ENCODE results near the gene GRN. TPM values are rescaled to one million over a fixed set of nuclear protein-coding genes. Genes with fewer than 3 reads are reported as not detected.

The GRN gene
- total and polyA plus RNA-seq, 2 of the 13 experiments (the other 11 are each of a cell fraction or from before 2014, with no cell fraction given) = 86.6 to 143 TPM

DNA sequence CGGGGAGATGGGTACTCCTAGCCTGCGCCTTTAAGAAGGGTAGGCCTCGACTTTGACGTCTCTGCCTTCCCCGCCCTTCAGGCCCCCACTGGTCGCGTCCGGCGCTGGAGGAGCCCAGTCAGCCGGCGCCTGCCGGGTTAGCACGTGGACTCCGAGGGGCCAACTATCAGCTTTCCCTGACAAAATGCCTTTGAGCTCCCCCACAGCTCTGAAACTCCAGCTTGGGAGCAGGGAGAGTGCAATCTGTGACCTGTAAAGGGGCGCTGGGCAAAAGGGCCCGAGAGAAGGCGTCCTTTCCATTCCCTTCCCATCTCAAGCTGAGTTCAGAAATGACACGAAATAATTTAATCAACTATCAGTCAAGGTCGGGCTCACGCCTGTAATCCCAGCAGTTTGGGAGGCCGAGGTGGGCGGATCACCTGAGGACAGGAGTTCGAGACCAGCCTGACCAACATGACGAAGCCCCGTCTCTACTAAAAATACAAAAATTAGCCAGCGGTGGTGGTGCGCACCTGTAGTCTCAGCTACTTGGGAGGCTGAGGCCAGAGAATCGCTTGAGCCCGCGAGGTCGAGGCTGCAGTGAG lies 18.1 kb upstream of the GRN start (continued):
- TF ChIP-seq, protein P1, sequence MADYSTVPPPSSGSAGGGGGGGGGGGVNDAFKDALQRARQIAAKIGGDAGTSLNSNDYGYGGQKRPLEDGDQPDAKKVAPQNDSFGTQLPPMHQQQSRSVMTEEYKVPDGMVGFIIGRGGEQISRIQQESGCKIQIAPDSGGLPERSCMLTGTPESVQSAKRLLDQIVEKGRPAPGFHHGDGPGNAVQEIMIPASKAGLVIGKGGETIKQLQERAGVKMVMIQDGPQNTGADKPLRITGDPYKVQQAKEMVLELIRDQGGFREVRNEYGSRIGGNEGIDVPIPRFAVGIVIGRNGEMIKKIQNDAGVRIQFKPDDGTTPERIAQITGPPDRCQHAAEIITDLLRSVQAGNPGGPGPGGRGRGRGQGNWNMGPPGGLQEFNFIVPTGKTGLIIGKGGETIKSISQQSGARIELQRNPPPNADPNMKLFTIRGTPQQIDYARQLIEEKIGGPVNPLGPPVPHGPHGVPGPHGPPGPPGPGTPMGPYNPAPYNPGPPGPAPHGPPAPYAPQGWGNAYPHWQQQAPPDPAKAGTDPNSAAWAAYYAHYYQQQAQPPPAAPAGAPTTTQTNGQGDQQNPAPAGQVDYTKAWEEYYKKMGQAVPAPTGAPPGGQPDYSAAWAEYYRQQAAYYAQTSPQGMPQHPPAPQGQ (CRISPR knock-in tag; IDR thresholded peaks at IDR 0.05; ENCODE audit: borderline replicate concordance) = no peak
- TF ChIP-seq MAZ (IDR thresholded peaks at IDR 0.05; ENCODE audit: borderline replicate concordance, low read depth, low read length) (peak; percentile 94), MAZ (CRISPR knock-in tag; IDR thresholded peaks at IDR 0.05; ENCODE audit: low read depth) (peak; percentile 95), POLR2A (IDR thresholded peaks at IDR 0.05; ENCODE audit: insufficient read depth in 1 of 2, low read depth in 2 of 2, low read length in 2 of 2) (no peak), ZNF616 (CRISPR knock-in tag; IDR thresholded peaks at IDR 0.05; ENCODE audit: low read depth) (no peak), SCMH1 (CRISPR knock-in tag; IDR thresholded peaks at IDR 0.05; ENCODE audit: borderline replicate concordance) (no peak), ZNF468 (CRISPR knock-in tag; IDR thresholded peaks at IDR 0.05) (no peak), HNF4G (IDR thresholded peaks at IDR 0.05; ENCODE audit: borderline replicate concordance, low read depth, low read length) (peak; percentile 21; the same call in 1 of the 2 replicates), HNF4G (CRISPR knock-in tag; IDR thresholded peaks at IDR 0.05; ENCODE audit: borderline replicate concordance, low read depth) (peak; percentile 42; the same call in 1 of the 2 replicates), TBP (CRISPR knock-in tag; IDR thresholded peaks at IDR 0.05) (no peak), TBX2 (CRISPR knock-in tag; IDR thresholded peaks at IDR 0.05; ENCODE audit: borderline replicate concordance) (peak; percentile 82; the same call in 1 of the 2 replicates), ARNTL (CRISPR knock-in tag; IDR thresholded peaks at IDR 0.05) (peak; percentile 99), NFE2L1 (CRISPR knock-in tag; IDR thresholded peaks at IDR 0.05; ENCODE audit: borderline replicate concordance) (no peak)
- TF ChIP-seq, protein P2, sequence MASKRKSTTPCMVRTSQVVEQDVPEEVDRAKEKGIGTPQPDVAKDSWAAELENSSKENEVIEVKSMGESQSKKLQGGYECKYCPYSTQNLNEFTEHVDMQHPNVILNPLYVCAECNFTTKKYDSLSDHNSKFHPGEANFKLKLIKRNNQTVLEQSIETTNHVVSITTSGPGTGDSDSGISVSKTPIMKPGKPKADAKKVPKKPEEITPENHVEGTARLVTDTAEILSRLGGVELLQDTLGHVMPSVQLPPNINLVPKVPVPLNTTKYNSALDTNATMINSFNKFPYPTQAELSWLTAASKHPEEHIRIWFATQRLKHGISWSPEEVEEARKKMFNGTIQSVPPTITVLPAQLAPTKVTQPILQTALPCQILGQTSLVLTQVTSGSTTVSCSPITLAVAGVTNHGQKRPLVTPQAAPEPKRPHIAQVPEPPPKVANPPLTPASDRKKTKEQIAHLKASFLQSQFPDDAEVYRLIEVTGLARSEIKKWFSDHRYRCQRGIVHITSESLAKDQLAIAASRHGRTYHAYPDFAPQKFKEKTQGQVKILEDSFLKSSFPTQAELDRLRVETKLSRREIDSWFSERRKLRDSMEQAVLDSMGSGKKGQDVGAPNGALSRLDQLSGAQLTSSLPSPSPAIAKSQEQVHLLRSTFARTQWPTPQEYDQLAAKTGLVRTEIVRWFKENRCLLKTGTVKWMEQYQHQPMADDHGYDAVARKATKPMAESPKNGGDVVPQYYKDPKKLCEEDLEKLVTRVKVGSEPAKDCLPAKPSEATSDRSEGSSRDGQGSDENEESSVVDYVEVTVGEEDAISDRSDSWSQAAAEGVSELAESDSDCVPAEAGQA (IDR thresholded peaks at IDR 0.05; ENCODE audit: low read depth) = 0 out of 2 replicates have a peak, but pooled peaks have one; percentile 62
- TF ChIP-seq, protein P2 (CRISPR knock-in tag; IDR thresholded peaks at IDR 0.05; ENCODE audit: borderline replicate concordance) = no peak
- TF ChIP-seq, protein P3, sequence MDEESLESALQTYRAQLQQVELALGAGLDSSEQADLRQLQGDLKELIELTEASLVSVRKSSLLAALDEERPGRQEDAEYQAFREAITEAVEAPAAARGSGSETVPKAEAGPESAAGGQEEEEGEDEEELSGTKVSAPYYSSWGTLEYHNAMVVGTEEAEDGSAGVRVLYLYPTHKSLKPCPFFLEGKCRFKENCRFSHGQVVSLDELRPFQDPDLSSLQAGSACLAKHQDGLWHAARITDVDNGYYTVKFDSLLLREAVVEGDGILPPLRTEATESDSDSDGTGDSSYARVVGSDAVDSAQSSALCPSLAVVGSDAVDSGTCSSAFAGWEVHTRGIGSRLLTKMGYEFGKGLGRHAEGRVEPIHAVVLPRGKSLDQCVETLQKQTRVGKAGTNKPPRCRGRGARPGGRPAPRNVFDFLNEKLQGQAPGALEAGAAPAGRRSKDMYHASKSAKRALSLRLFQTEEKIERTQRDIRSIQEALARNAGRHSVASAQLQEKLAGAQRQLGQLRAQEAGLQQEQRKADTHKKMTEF (CRISPR knock-in tag; IDR thresholded peaks at IDR 0.05) = peak; percentile 56; the same call in 1 of the 2 replicates
- TF ChIP-seq, protein P4, sequence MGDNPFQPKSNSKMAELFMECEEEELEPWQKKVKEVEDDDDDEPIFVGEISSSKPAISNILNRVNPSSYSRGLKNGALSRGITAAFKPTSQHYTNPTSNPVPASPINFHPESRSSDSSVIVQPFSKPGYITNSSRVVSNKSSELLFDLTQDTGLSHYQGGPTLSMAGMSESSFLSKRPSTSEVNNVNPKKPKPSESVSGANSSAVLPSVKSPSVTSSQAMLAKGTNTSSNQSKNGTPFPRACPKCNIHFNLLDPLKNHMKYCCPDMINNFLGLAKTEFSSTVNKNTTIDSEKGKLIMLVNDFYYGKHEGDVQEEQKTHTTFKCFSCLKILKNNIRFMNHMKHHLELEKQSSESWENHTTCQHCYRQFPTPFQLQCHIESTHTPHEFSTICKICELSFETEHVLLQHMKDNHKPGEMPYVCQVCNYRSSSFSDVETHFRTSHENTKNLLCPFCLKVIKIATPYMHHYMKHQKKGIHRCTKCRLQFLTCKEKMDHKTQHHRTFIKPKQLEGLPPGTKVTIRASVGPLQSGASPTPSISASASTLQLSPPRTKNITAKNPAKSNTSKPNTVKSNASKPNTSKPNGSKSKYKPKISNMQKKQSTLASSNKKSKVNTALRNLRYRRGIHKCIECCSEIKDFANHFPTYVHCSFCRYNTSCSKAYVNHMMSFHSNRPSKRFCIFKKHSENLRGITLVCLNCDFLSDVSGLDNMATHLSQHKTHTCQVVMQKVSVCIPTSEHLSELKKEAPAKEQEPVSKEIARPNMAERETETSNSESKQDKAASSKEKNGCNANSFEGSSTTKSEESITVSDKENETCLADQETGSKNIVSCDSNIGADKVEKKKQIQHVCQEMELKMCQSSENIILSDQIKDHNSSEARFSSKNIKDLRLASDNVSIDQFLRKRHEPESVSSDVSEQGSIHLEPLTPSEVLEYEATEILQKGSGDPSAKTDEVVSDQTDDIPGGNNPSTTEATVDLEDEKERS (CRISPR knock-in tag; IDR thresholded peaks at IDR 0.05) = peak; percentile 57; the same call in 1 of the 2 replicates
